Caco-2 (cell line): ENCODE measurements around the gene NTNG2. TPM values are rescaled to one million over a fixed set of nuclear protein-coding genes. Genes with fewer than 3 reads are reported as not detected.
"Not testable (repeated sequence)": the region's sequence is repeated elsewhere in the genome, so short reads cannot be mapped to it uniquely, and the experiment has no call there.

Source experiments
- BruUV-seq: library from RNA; stranded (reverse); fragments of 400-500 nt; replicated peaks from 2 replicates; lab custom pipeline; 2021; lab: Mats Ljungman, UMichigan
- CTCF ChIA-PET: fragments of 300-600 bp; sonication (Branson Sonifier 250); formaldehyde crosslinking; loops from one replicate; lab custom pipeline; 2022; ENCODE audit warnings: antibody characterized with exemption; lab: Charles Lee
- POLR2A ChIA-PET: fragments of 300-600 bp; sonication (Branson Sonifier 250); formaldehyde crosslinking; loops from one replicate; lab custom pipeline; 2022; ENCODE audit warnings: antibody characterized with exemption; lab: Charles Lee
- DNase-seq, 2 experiments: peaks; one replicate each; pipeline versions ENCODE4 v3.0.0 to v3.0.0-alpha.2; 2020 to 2022
- H3K27me3 ChIP-seq: replicated peaks from 2 replicates; pipeline ENCODE4 v1.6.0; 2011; ENCODE audit warnings: low read length; ENCODE audit not compliant: control insufficient read depth, insufficient read depth
- H3K36me3 ChIP-seq: 2 replicates; pipeline ENCODE4 v1.5.1; 2011; ENCODE audit warnings: low read length; ENCODE audit not compliant: control insufficient read depth, insufficient read depth
- H3K4me1 ChIP-seq: fragments of 250-450 bp; sonication (Bioruptor Pico); 2 replicates; pipeline ENCODE4 v1.5.1; 2020; ENCODE audit warnings: mild to moderate bottlenecking
- H3K4me3 ChIP-seq: 2 replicates; pipeline ENCODE4 v1.5.1; 2011; ENCODE audit warnings: low read depth, mild to moderate bottlenecking, control low read depth, low read length
- H3K9me3 ChIP-seq: fragments of 250-450 bp; sonication (Bioruptor Pico); 2 replicates; pipeline ENCODE4 v1.5.1; 2020; ENCODE audit warnings: mild to moderate bottlenecking, moderate library complexity
- H3K27ac Mint-ChIP-seq: one replicate; pipeline ENCODE4 v1.8.0; 2022; ENCODE audit warnings: mixed read lengths; ENCODE audit not compliant: unreplicated experiment
- H3K27me3 Mint-ChIP-seq: one replicate; pipeline ENCODE4 v1.8.0; 2022; ENCODE audit warnings: mixed read lengths; ENCODE audit not compliant: insufficient read depth, unreplicated experiment
- H3K36me3 Mint-ChIP-seq: one replicate; pipeline ENCODE4 v1.8.0; 2022; ENCODE audit warnings: mild to moderate bottlenecking, mixed read lengths; ENCODE audit not compliant: insufficient read depth, unreplicated experiment
- H3K4me1 Mint-ChIP-seq: one replicate; pipeline ENCODE4 v1.8.0; 2022; ENCODE audit warnings: low read depth, mixed read lengths; ENCODE audit not compliant: unreplicated experiment
- H3K4me3 Mint-ChIP-seq: one replicate; pipeline ENCODE4 v1.8.0; 2022; ENCODE audit warnings: mild to moderate bottlenecking, moderate library complexity, mixed read lengths; ENCODE audit not compliant: unreplicated experiment
- H3K9me3 Mint-ChIP-seq: one replicate; pipeline ENCODE4 v1.8.0; 2022; ENCODE audit warnings: mixed read lengths; ENCODE audit not compliant: unreplicated experiment
- CTCF ChIP-seq, 2 experiments: fragments of 200-600 bp in 1 of 2; IDR thresholded peaks; 1 replicate in 1 of 2; 2 replicates in 1 of 2; pipeline versions ENCODE4 v1.5.1 to v1.8.0; 2011 to 2022; ENCODE audit warnings: antibody characterized with exemption in 1 of 2, control low read depth in 1 of 2, inconsistent platforms in 1 of 2, low read depth in 1 of 2, low read length in 1 of 2, mild to moderate bottlenecking in 1 of 2, moderate library complexity in 1 of 2; ENCODE audit not compliant: insufficient read depth in 1 of 2, severe bottlenecking in 1 of 2, unreplicated experiment in 1 of 2
- intact Hi-C: fragments of 100-400 bp; cut with micrococcal nuclease; formaldehyde crosslinking; loops from one replicate; pipeline ENCODE4 v1.10.0; 2022; ENCODE audit not compliant: unreplicated experiment
- total RNA-seq: library from RNA; stranded (reverse); gene quantifications from 2 replicates; pipeline ENCODE4 v1.2.3, GENCODE V29; 2022

The NTNG2 gene
- total RNA-seq, 1 experiment from 2014 or later: not detected

GRCh38 chr9:132266017-132266416, 104.2 kb downstream of the NTNG2 start:
- Mint-ChIP-seq H3K4me1 (no peaks in the 10 kb centered on the region), H3K27ac (no peak overlapping the region), H3K27me3 (no peaks in the 10 kb centered on the region), H3K9me3 (no peaks in the 10 kb centered on the region), H3K36me3 (peaks cover 83% of the 10 kb centered on the region), H3K4me3 (no peak overlapping the region)
- Histone ChIP-seq H3K36me3 (peaks cover 3% of the 10 kb centered on the region), H3K4me1 (peaks cover 7% of the 10 kb centered on the region), H3K27me3 (no peaks in the 10 kb centered on the region), H3K9me3 (no peaks in the 10 kb centered on the region), H3K4me3 (no peak overlapping the region)
- ChIA-PET POLR2A (no interaction called here), CTCF (no interaction called here)
- intact Hi-C loops: no loop called here
- no peak for TF ChIP-seq CTCF (IDR thresholded peaks at IDR 0.05; ENCODE audit: insufficient read depth in 1 of 2, low read depth in 1 of 2, low read length in 1 of 2, severe bottlenecking in 1 of 2, unreplicated experiment in 1 of 2)
- no TSS peak for BruUV-seq
- no peak for DNase-seq

- ChIA-PET POLR2A (no interaction called here), CTCF (interaction anchor here (1.3 kb wide), 1 partner anchor 15 kb away, joined by 4 read pairs; no protein-coding TSS in a partner anchor)
- no peak overlapping the region for H3K27ac Mint-ChIP-seq
- no peaks in the 10 kb centered on the region for H3K27me3 Mint-ChIP-seq
- no TSS peak for BruUV-seq
- H3K36me3 ChIP-seq: peaks cover 2% of the 10 kb centered on the region
- H3K36me3 Mint-ChIP-seq: peaks cover 85% of the 10 kb centered on the region
- peaks cover 7% of the 10 kb centered on the region for H3K4me1 ChIP-seq
- no peak for TF ChIP-seq CTCF (IDR thresholded peaks at IDR 0.05; ENCODE audit: insufficient read depth in 1 of 2, low read depth in 1 of 2, low read length in 1 of 2, severe bottlenecking in 1 of 2, unreplicated experiment in 1 of 2)
- intact Hi-C loops: loop anchor here (2.0 kb wide), 1 partner anchor 505 kb away; no protein-coding TSS in a partner anchor
- no peaks in the 10 kb centered on the region for H3K9me3 Mint-ChIP-seq
- no peaks in the 10 kb centered on the region for H3K27me3 ChIP-seq
- no peaks in the 10 kb centered on the region for H3K9me3 ChIP-seq
- no peak overlapping the region for H3K4me3 Mint-ChIP-seq
- DNase-seq: no peak
- no peaks in the 10 kb centered on the region for H3K4me1 Mint-ChIP-seq
- no peak overlapping the region for H3K4me3 ChIP-seq
Observed at GRCh38 chr9:132267660-132268059, 105.8 kb downstream of the NTNG2 start.

GRCh38 chr9:132268725-132269352, 107.0 kb downstream of the NTNG2 start:
- intact Hi-C loops: loop anchor here (2.0 kb wide), 1 partner anchor 506 kb away; no protein-coding TSS in a partner anchor
- ChIA-PET POLR2A (no interaction called here), CTCF (interaction anchor here (0.6 to 1.3 kb wide), 6 partner anchors 9 to 385 kb away, joined by 3 to 6 read pairs (median 4); no protein-coding TSS in a partner anchor)
- no TSS peak for BruUV-seq
- Mint-ChIP-seq H3K27me3 (no peaks in the 10 kb centered on the region), H3K36me3 (peaks cover 90% of the 10 kb centered on the region), H3K4me1 (no peaks in the 10 kb centered on the region), H3K4me3 (no peak overlapping the region), H3K27ac (peak overlapping the region; percentile 77), H3K9me3 (no peaks in the 10 kb centered on the region)
- peak; percentile 69 to 88 for TF ChIP-seq CTCF (IDR thresholded peaks at IDR 0.05; ENCODE audit: insufficient read depth in 1 of 2, low read depth in 1 of 2, low read length in 1 of 2, severe bottlenecking in 1 of 2, unreplicated experiment in 1 of 2)
- H3K4me3 ChIP-seq: no peak overlapping the region
- H3K36me3 ChIP-seq: peaks cover 2% of the 10 kb centered on the region
- no peaks in the 10 kb centered on the region for H3K9me3 ChIP-seq
- H3K27me3 ChIP-seq: no peaks in the 10 kb centered on the region
- peak; percentile 67 to 74 for DNase-seq
- peaks cover 7% of the 10 kb centered on the region for H3K4me1 ChIP-seq

- BruUV-seq, H3K4me1 Mint-ChIP-seq, POLR2A ChIA-PET, H3K27me3 ChIP-seq, H3K4me3 ChIP-seq, CTCF ChIA-PET, H3K4me1 ChIP-seq, H3K9me3 Mint-ChIP-seq, H3K4me3 Mint-ChIP-seq, H3K36me3 ChIP-seq, H3K9me3 ChIP-seq, H3K27me3 Mint-ChIP-seq: not testable (repeated sequence)
- DNase-seq: peak; percentile 31 to 75
- Mint-ChIP-seq H3K36me3 (peaks cover 90% of the 10 kb centered on the region), H3K27ac (peak overlapping the region; percentile 59)
- intact Hi-C loops: loop anchor here (2.0 kb wide), 1 partner anchor 507 kb away; no protein-coding TSS in a partner anchor
Observed at GRCh38 chr9:132269704-132270516, 108.1 kb downstream of the NTNG2 start.
